ENCODE measurements around the gene KMT5C. TPM values are rescaled to one million over a fixed set of nuclear protein-coding genes. Genes with fewer than 3 reads are reported as not detected.

KMT5C gene
- total and polyA plus RNA-seq, 2 experiments from 2014 or later, result 2.7 to 8.1 TPM

DNA sequence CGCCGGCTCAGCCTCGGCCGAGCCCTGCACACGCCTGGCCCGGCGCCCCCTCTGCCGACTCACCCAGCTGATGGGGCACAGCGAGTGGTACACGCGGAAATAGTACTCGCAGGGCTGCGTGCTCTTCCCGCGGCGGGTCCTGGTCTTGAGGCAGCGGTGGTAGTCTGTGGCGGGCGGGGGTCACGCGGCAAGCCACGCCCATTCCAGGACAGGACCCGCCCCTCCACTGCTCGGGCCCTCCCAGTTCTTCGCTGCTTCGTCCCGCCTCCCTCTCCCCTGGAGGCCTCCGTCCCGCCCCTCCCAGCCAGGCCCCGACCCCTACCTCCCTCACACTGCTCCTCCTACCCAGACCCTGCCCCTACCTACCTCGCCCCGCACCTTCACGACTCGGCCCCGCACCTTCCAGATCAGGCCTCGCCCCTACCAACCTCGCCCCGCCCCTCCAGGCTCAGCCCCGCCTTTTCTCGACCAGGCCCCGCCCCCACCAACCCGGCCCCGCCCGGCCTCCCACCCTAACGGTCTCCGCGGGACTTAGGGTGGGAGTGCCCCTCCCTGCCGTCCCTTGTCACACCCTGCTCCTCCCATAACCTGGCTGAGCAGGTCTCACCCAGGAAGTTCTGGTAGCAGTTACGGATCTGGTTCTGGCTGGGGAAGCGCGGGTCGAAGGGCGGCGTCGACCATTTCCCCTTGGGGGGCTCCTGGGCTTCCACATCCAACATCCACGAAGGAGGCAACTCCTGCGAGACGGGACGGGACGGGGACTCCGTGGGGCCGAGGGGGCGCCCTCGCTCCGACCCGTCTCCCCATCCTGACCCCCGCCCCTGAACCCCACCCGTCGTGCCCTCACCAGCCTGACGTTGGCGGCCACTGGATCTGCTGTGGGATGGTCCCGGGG is 14.4 kb downstream of the KMT5C start:
- no peak for TF ChIP-seq EZH2phosphoT487 (IDR thresholded peaks at IDR 0.05; ENCODE audit: insufficient read depth, low read depth)
- H3K9me2 ChIP-seq (ENCODE audit: insufficient read depth), result no peaks in the 10 kb centered on the region
- no peaks in the 10 kb centered on the region for H3K79me2 ChIP-seq (ENCODE audit: insufficient read depth)
- WGBS, 2 experiments (ENCODE audit: low coverage in 1 of 2, low lambda C conversion rate in 2 of 2, missing lambda C conversion rate in 2 of 2), result 1 to 5% methylated on average over 30 to 72 of the region's 72 CpGs
- H3F3A ChIP-seq (ENCODE audit: insufficient read depth), result no peaks in the 10 kb centered on the region
- no peak overlapping the region for H3K27ac ChIP-seq
- no peaks in the 10 kb centered on the region for H4K20me1 ChIP-seq (ENCODE audit: insufficient read depth)
- H3K4me2 ChIP-seq (ENCODE audit: unreplicated experiment), result peak overlapping the region; percentile 75
- H3K4me1 ChIP-seq (ENCODE audit: insufficient read depth), result no peaks in the 10 kb centered on the region
- peak overlapping the region; percentile 67 for H3K4me3 ChIP-seq
- no peaks in the 10 kb centered on the region for H3K9me3 ChIP-seq (ENCODE audit: low read depth)
- in situ Hi-C loops (cut with MboI), result no loop called here
- H2AFZ ChIP-seq, result peak overlapping the region; percentile 54
- DNase-seq, result peak; percentile 78
- H3K9ac ChIP-seq, result peak overlapping the region; percentile 20; the same call in 1 of the 2 replicates
- peaks cover 40% of the 10 kb centered on the region for H3K27me3 ChIP-seq (replicated peaks; ENCODE audit: insufficient read depth)
- H3K36me3 ChIP-seq (ENCODE audit: low read depth), result no peaks in the 10 kb centered on the region

DNA sequence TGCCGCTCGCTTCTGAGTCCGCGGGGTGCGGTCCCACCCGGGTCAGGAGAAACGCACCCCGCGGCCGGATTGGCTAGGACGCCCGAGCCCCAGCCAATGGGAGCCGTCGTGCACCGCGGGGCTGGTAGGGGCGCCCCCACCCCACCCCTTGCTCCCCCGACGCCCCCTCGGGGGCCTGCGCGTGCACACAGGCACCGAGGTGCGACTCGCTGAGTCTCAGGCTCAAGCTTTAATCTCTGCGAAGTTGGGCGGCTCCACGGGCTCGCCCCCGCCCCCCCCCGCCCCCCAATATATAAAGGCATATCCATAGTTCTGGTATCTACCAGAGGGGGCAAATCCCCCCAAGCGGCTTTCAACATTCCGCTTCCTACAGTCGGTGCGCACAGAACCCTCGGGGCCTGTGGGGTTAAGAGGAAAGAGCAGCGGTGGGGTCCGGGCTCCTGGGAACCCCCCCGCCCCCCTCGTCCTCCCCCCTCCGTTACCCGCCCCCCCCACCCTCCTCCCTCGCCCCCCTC is 15.1 kb downstream of the KMT5C start, which contains the start of gene COX6B2:
TSS of gene COX6B2 (minus strand) at position 22 of the 515 bp plus-strand sequence. CDS start 198 bp downstream, outside the sequence.
- no peak for DNase-seq
- no peaks in the 10 kb centered on the region for H3K36me3 ChIP-seq (ENCODE audit: low read depth)
- no peaks in the 10 kb centered on the region for H3K9me3 ChIP-seq (ENCODE audit: low read depth)
- H3K4me3 ChIP-seq, result peak within 1 kb of the TSS; percentile 67
- H3K4me2 ChIP-seq (ENCODE audit: unreplicated experiment), result peak within 1 kb of the TSS; percentile 75
- peaks cover 40% of the 10 kb centered on the region for H3K27me3 ChIP-seq (replicated peaks; ENCODE audit: insufficient read depth)
- no peaks in the 10 kb centered on the region for H3F3A ChIP-seq (ENCODE audit: insufficient read depth)
- TF ChIP-seq EZH2 (IDR thresholded peaks at IDR 0.05; ENCODE audit: insufficient read depth, poor library complexity, severe bottlenecking), result no peak
- TF ChIP-seq EZH2phosphoT487 (IDR thresholded peaks at IDR 0.05; ENCODE audit: insufficient read depth, low read depth), result no peak
- no peaks in the 10 kb centered on the region for H3K79me2 ChIP-seq (ENCODE audit: insufficient read depth)
- no peak within 1 kb of the TSS for H3K27ac ChIP-seq
- H3K9me2 ChIP-seq (ENCODE audit: insufficient read depth), result no peaks in the 10 kb centered on the region
- in situ Hi-C loops (cut with MboI), result no loop called here
- no peaks in the 10 kb centered on the region for H4K20me1 ChIP-seq (ENCODE audit: insufficient read depth)
- H2AFZ ChIP-seq, result peak within 1 kb of the TSS; percentile 54
- 0 to 3% methylated on average over 14 to 37 of the region's 43 CpGs for WGBS, 2 experiments (ENCODE audit: low coverage in 1 of 2, low lambda C conversion rate in 2 of 2, missing lambda C conversion rate in 2 of 2)
- peak within 1 kb of the TSS; percentile 20; the same call in 1 of the 2 replicates for H3K9ac ChIP-seq
- no peaks in the 10 kb centered on the region for H3K4me1 ChIP-seq (ENCODE audit: insufficient read depth)

DNA sequence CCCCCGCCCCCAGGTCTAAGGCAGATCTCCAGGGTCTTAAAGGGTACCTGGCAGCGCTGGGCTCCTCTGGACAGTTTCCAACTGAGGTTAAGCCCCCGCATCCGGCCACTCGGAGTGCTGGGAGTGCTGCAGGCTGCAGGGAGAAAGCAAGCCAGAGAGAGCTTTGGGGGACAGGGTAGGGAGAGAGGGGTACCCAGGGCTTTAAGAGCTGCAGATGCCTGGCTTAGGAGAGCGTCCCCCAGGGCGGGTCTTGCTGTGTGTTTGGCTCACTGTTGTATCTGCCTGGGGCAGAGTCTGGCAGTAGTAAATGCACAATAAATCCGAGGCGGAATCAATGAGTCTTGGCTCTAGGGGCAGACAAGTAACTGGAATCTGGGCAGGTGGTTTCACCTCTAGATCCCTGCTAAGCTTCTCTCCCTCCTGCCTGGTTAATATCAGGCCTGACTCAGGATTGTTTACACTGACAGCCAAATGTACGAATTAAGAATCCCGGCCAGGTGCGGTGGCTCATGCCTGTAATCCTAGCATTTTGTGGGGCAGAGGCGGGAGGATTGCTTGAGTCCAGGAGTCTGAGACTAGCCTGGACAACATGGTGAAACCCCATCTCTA is 15.6 kb downstream of the KMT5C start:
- Histone ChIP-seq H3K27ac (no peak overlapping the region), H3K9ac (no peak overlapping the region), H3K4me2 (ENCODE audit: unreplicated experiment) (no peak overlapping the region), H3K4me3 (no peak overlapping the region), H3K27me3 (replicated peaks; ENCODE audit: insufficient read depth) (peaks cover 40% of the 10 kb centered on the region), H3K36me3 (ENCODE audit: low read depth) (no peaks in the 10 kb centered on the region), H3K79me2 (ENCODE audit: insufficient read depth) (no peaks in the 10 kb centered on the region), H3K4me1 (ENCODE audit: insufficient read depth) (no peaks in the 10 kb centered on the region), H3K9me3 (ENCODE audit: low read depth) (no peaks in the 10 kb centered on the region), H3K9me2 (ENCODE audit: insufficient read depth) (no peaks in the 10 kb centered on the region), H4K20me1 (ENCODE audit: insufficient read depth) (no peaks in the 10 kb centered on the region), H2AFZ (no peak overlapping the region), H3F3A (ENCODE audit: insufficient read depth) (no peaks in the 10 kb centered on the region)
- in situ Hi-C loops (cut with MboI), result no loop called here
- TF ChIP-seq EZH2phosphoT487 (IDR thresholded peaks at IDR 0.05; ENCODE audit: insufficient read depth, low read depth) (no peak), EZH2 (IDR thresholded peaks at IDR 0.05; ENCODE audit: insufficient read depth, poor library complexity, severe bottlenecking) (peak; percentile 12)
- 17 to 20% methylated on average over 12 to 13 of the region's 13 CpGs for WGBS, 2 experiments (ENCODE audit: low coverage in 1 of 2, low lambda C conversion rate in 2 of 2, missing lambda C conversion rate in 2 of 2)
- no peak for DNase-seq

DNA sequence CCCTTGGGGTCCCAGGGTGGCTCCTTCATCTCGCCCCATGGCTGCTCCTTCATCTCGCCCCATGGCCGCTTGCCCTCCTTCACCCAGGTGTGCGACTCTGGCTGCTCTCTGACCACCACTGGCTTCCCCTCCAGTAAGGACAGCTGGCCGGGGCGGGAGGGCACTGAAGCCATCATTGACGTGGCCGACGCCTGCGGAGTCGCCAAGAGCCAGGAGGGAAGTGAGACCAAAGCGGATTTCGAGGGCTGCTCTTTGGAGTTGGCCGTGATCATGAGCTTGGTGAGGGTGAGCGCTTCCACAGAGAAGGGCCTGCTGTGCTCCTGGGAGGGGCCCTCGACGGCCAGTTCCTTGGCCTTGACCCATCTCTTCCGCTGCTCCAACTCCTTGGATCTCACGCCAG is 18.8 kb downstream of the KMT5C start:
- no peak for DNase-seq
- H3K27ac ChIP-seq, result no peak overlapping the region
- H3K27me3 ChIP-seq (replicated peaks; ENCODE audit: insufficient read depth), result peaks cover 20% of the 10 kb centered on the region
- H4K20me1 ChIP-seq (ENCODE audit: insufficient read depth), result no peaks in the 10 kb centered on the region
- no peaks in the 10 kb centered on the region for H3K9me2 ChIP-seq (ENCODE audit: insufficient read depth)
- no peak for TF ChIP-seq EZH2 (IDR thresholded peaks at IDR 0.05; ENCODE audit: insufficient read depth, poor library complexity, severe bottlenecking)
- TF ChIP-seq EZH2phosphoT487 (IDR thresholded peaks at IDR 0.05; ENCODE audit: insufficient read depth, low read depth), result no peak
- no peak overlapping the region for H3K9ac ChIP-seq
- 85 to 86% methylated on average over 14 to 19 of the region's 19 CpGs for WGBS, 2 experiments (ENCODE audit: low coverage in 1 of 2, low lambda C conversion rate in 2 of 2, missing lambda C conversion rate in 2 of 2)
- no peaks in the 10 kb centered on the region for H3K36me3 ChIP-seq (ENCODE audit: low read depth)
- no peaks in the 10 kb centered on the region for H3K4me1 ChIP-seq (ENCODE audit: insufficient read depth)
- H3K4me2 ChIP-seq (ENCODE audit: unreplicated experiment), result no peak overlapping the region
- H3K9me3 ChIP-seq (ENCODE audit: low read depth), result no peaks in the 10 kb centered on the region
- in situ Hi-C loops (cut with MboI), result no loop called here
- H3K4me3 ChIP-seq, result no peak overlapping the region
- no peaks in the 10 kb centered on the region for H3K79me2 ChIP-seq (ENCODE audit: insufficient read depth)
- no peaks in the 10 kb centered on the region for H3F3A ChIP-seq (ENCODE audit: insufficient read depth)
- H2AFZ ChIP-seq, result no peak overlapping the region

Measured in GM23248 (cell line).